ENCODE results near the gene CNGA3.

Gene CNGA3

GRCh38 chr2:98357849-98358248 lies 11.6 kb downstream of the CNGA3 start:
- H3K4me1 Mint-ChIP-seq = no peaks in the 10 kb centered on the region
- peaks cover 9% of the 10 kb centered on the region for H3K27me3 Mint-ChIP-seq (ENCODE audit: low read depth, poor library complexity)
- H3K27ac Mint-ChIP-seq = no peak overlapping the region
- TF ChIP-seq CTCF (IDR thresholded peaks at IDR 0.05) = no peak
- H3K9me3 Mint-ChIP-seq = peaks cover 5% of the 10 kb centered on the region
- no peak for DNase-seq
- no peak overlapping the region for H3K4me3 Mint-ChIP-seq
- H3K36me3 Mint-ChIP-seq (ENCODE audit: low read depth) = no peaks in the 10 kb centered on the region

GRCh38 chr2:98359986-98360385 lies 13.7 kb downstream of the CNGA3 start:
- Mint-ChIP-seq H3K27ac (no peak overlapping the region), H3K4me1 (no peaks in the 10 kb centered on the region), H3K4me3 (no peak overlapping the region), H3K36me3 (ENCODE audit: low read depth) (no peaks in the 10 kb centered on the region), H3K9me3 (peaks cover 10% of the 10 kb centered on the region), H3K27me3 (ENCODE audit: low read depth, poor library complexity) (peaks cover 9% of the 10 kb centered on the region)
- no peak for TF ChIP-seq CTCF (IDR thresholded peaks at IDR 0.05)
- DNase-seq = no peak

GRCh38 chr2:98367721-98368120 lies 21.5 kb downstream of the CNGA3 start:
- no peak for DNase-seq
- Mint-ChIP-seq H3K27me3 (ENCODE audit: low read depth, poor library complexity) (peaks cover 3% of the 10 kb centered on the region), H3K9me3 (peaks cover 21% of the 10 kb centered on the region), H3K36me3 (ENCODE audit: low read depth) (no peaks in the 10 kb centered on the region), H3K4me1 (peaks cover 6% of the 10 kb centered on the region), H3K27ac (no peak overlapping the region), H3K4me3 (no peak overlapping the region)
- no peak for TF ChIP-seq CTCF (IDR thresholded peaks at IDR 0.05)

- peaks cover 6% of the 10 kb centered on the region for H3K27me3 Mint-ChIP-seq (ENCODE audit: low read depth, poor library complexity)
- peaks cover 14% of the 10 kb centered on the region for H3K9me3 Mint-ChIP-seq
- no peak overlapping the region for H3K27ac Mint-ChIP-seq
- no peak for TF ChIP-seq CTCF (IDR thresholded peaks at IDR 0.05)
- no peak for DNase-seq
- no peak overlapping the region for H3K4me3 Mint-ChIP-seq
- H3K4me1 Mint-ChIP-seq = peaks cover 27% of the 10 kb centered on the region
- H3K36me3 Mint-ChIP-seq (ENCODE audit: low read depth) = no peaks in the 10 kb centered on the region
These were observed 23.5 kb downstream of the CNGA3 start for GRCh38 chr2:98369710-98370239.

- Mint-ChIP-seq H3K9me3 (peaks cover 14% of the 10 kb centered on the region), H3K27ac (no peak overlapping the region), H3K27me3 (ENCODE audit: low read depth, poor library complexity) (peaks cover 18% of the 10 kb centered on the region), H3K4me3 (no peak overlapping the region), H3K4me1 (peaks cover 49% of the 10 kb centered on the region), H3K36me3 (ENCODE audit: low read depth) (no peaks in the 10 kb centered on the region)
- no peak for TF ChIP-seq CTCF (IDR thresholded peaks at IDR 0.05)
- DNase-seq = no peak
These were observed 25.9 kb downstream of the CNGA3 start for GRCh38 chr2:98372121-98372520.

GRCh38 chr2:98372579-98372978 lies 26.3 kb downstream of the CNGA3 start:
- Mint-ChIP-seq H3K27ac (no peak overlapping the region), H3K36me3 (ENCODE audit: low read depth) (no peaks in the 10 kb centered on the region), H3K4me3 (no peak overlapping the region), H3K27me3 (ENCODE audit: low read depth, poor library complexity) (peaks cover 20% of the 10 kb centered on the region), H3K9me3 (peaks cover 12% of the 10 kb centered on the region), H3K4me1 (peaks cover 53% of the 10 kb centered on the region)
- DNase-seq = no peak
- no peak for TF ChIP-seq CTCF (IDR thresholded peaks at IDR 0.05)
